Mesendoderm (in vitro differentiated cells): ENCODE measurements around the gene VASP. TPM values are rescaled to one million over a fixed set of nuclear protein-coding genes. Genes with fewer than 3 reads are reported as not detected.

Source experiments
- DNase-seq: peaks from one replicate; pipeline ENCODE4 v3.0.0; 2013
- H2AK5ac ChIP-seq: 2 replicates; pipeline ENCODE4 v1.6.1; 2013; ENCODE audit warnings: low read length, inconsistent platforms
- H2BK120ac ChIP-seq: 2 replicates; pipeline ENCODE4 v1.6.1; 2013; ENCODE audit warnings: low read depth, mild to moderate bottlenecking, low read length, moderate library complexity, mixed read lengths
- H2BK15ac ChIP-seq: replicated peaks from 2 replicates; pipeline ENCODE4 v1.6.1; 2013; ENCODE audit warnings: low read depth, mild to moderate bottlenecking, moderate library complexity
- H2BK5ac ChIP-seq: 2 replicates; pipeline ENCODE4 v1.6.1; 2013; ENCODE audit warnings: low read length, inconsistent platforms
- H3K18ac ChIP-seq: 2 replicates; pipeline ENCODE4 v1.6.1; 2013; ENCODE audit warnings: mild to moderate bottlenecking, low read length, mixed read lengths
- H3K23ac ChIP-seq: one replicate; pipeline ENCODE4 v1.6.1; 2013; ENCODE audit warnings: low read length
- H3K27ac ChIP-seq: 2 replicates; pipeline ENCODE4 v1.5.1; 2013; ENCODE audit warnings: low read depth, mild to moderate bottlenecking, inconsistent platforms, low read length, moderate library complexity
- H3K27me3 ChIP-seq: 2 replicates; pipeline ENCODE4 v1.6.1; 2013; ENCODE audit warnings: low read length, control low read depth, mild to moderate bottlenecking, inconsistent platforms; ENCODE audit not compliant: insufficient read depth, poor library complexity
- H3K36me3 ChIP-seq: 2 replicates; pipeline ENCODE4 v1.6.1; 2013; ENCODE audit warnings: low read length, inconsistent platforms; ENCODE audit not compliant: control insufficient read depth, insufficient read depth
- H3K4ac ChIP-seq: one replicate; pipeline ENCODE4 v1.6.1; 2013; ENCODE audit warnings: low read depth, mild to moderate bottlenecking, low read length, moderate library complexity
- H3K4me1 ChIP-seq: 2 replicates; pipeline ENCODE4 v1.6.1; 2013; ENCODE audit warnings: low read depth, low read length, inconsistent platforms; ENCODE audit not compliant: control insufficient read depth
- H3K4me2 ChIP-seq: 2 replicates; pipeline ENCODE4 v1.6.1; 2013; ENCODE audit warnings: low read length
- H3K4me3 ChIP-seq: 2 replicates; pipeline ENCODE4 v1.5.1; 2013; ENCODE audit warnings: mild to moderate bottlenecking, low read length
- H3K56ac ChIP-seq: one replicate; pipeline ENCODE4 v1.6.1; 2013; ENCODE audit warnings: low read length
- H3K79me1 ChIP-seq: 2 replicates; pipeline ENCODE4 v1.6.1; 2013; ENCODE audit warnings: low read length, inconsistent platforms
- H3K79me2 ChIP-seq: 2 replicates; pipeline ENCODE4 v1.6.1; 2013; ENCODE audit warnings: mild to moderate bottlenecking, low read length; ENCODE audit not compliant: control insufficient read depth, insufficient read depth
- H3K9ac ChIP-seq: 2 replicates; pipeline ENCODE4 v1.6.1; 2013; ENCODE audit warnings: low read length, inconsistent platforms
- H4K5ac ChIP-seq: one replicate; pipeline ENCODE4 v1.6.1; 2013; ENCODE audit warnings: low read length
- H4K8ac ChIP-seq: one replicate; pipeline ENCODE4 v1.6.1; 2013; ENCODE audit warnings: low read depth, mild to moderate bottlenecking, control low read depth, low read length, moderate library complexity
- WGBS: extraction: QIAGEN DNeasy Blood & Tissue Kit; methylation state at CpG from one replicate; pipeline ENCODE4 v1.1.7; 2013; ENCODE audit warnings: low lambda C conversion rate, missing lambda C conversion rate; ENCODE audit not compliant: insufficient coverage; ENCODE audit errors: extremely low coverage; 5-methylcytosine and 5-hydroxymethylcytosine counted together
- polyA plus RNA-seq, 2 experiments: library from polyadenylated mRNA; stranded (reverse); fragments of 200-250 nt; gene quantifications; one replicate each; pipeline ENCODE4 v1.2.3, GENCODE V29; 2013

VASP gene
- 116 TPM for polyA plus RNA-seq (2013, experiment 1 of 2)
- 114 TPM for polyA plus RNA-seq (2013, experiment 2 of 2)

- peak within 1 kb of the TSS; percentile 80 for H3K23ac ChIP-seq
- H4K8ac ChIP-seq = peak within 1 kb of the TSS; percentile 83
- H3K27ac ChIP-seq = peak within 1 kb of the TSS; percentile 100
- peaks cover 45% of the 10 kb centered on the region for H3K79me2 ChIP-seq
- no CpG with 5 or more reads among the region's 65 CpGs for WGBS
- peaks cover 7% of the 10 kb centered on the region for H3K79me1 ChIP-seq
- peaks cover 2% of the 10 kb centered on the region for H3K4me1 ChIP-seq
- H3K36me3 ChIP-seq = no peaks in the 10 kb centered on the region
- H3K4me3 ChIP-seq = peak within 1 kb of the TSS; percentile 89
- no peaks in the 10 kb centered on the region for H3K27me3 ChIP-seq
- peak within 1 kb of the TSS; percentile 92 for H2BK5ac ChIP-seq
- peak within 1 kb of the TSS; percentile 92 for H3K4me2 ChIP-seq
- peak within 1 kb of the TSS; percentile 69 for H2AK5ac ChIP-seq
- peak within 1 kb of the TSS; percentile 99 for H3K56ac ChIP-seq
- no peak within 1 kb of the TSS for H4K5ac ChIP-seq
- peak within 1 kb of the TSS; percentile 39 for H2BK15ac ChIP-seq
- peak within 1 kb of the TSS; percentile 96 for H3K4ac ChIP-seq
- H2BK120ac ChIP-seq = peak within 1 kb of the TSS; percentile 89
- H3K18ac ChIP-seq = peak within 1 kb of the TSS; percentile 97
- peak; percentile 95 for DNase-seq
- peak within 1 kb of the TSS; percentile 93 for H3K9ac ChIP-seq
Observed at GRCh38 chr19:45506989-45507871, at the start of gene VASP. VASP (plus strand) TSS chr19:45507479; CDS start chr19:45507772, 293 bp downstream.

DNA sequence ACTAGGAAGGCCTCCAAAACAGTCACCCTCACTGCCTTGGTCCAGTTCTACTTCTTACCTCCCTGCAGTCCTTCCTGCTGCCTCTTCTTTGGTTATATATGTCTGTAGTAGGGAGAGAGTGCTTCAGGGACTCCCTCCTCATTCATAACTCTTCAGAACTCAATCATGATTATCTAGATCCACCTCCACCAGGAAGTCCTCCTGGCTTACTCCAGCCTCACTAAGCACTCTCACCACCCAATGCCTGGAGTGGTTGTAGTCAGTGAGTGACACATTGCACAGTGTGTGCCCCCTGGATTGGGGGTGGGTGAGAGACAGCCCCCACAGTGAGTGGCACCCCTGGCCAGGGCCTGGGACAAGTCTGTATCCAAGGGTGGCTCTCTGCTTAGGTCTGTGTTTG, 49.5 kb upstream of the VASP start:
- no peak overlapping the region for H3K4ac ChIP-seq
- no peak overlapping the region for H3K4me3 ChIP-seq
- no peak overlapping the region for H2BK15ac ChIP-seq

GRCh38 chr19:45460807-45461347, 46.4 kb upstream of the VASP start:
- no peak overlapping the region for H3K18ac ChIP-seq
- DNase-seq = no peak
- no peaks in the 10 kb centered on the region for H3K4me1 ChIP-seq
- no peak overlapping the region for H2BK5ac ChIP-seq
- H3K23ac ChIP-seq = no peak overlapping the region
- H3K27ac ChIP-seq = no peak overlapping the region
- H2BK120ac ChIP-seq = no peak overlapping the region
- no peak overlapping the region for H3K4me2 ChIP-seq
- H3K27me3 ChIP-seq = no peaks in the 10 kb centered on the region
- H3K79me2 ChIP-seq = no peaks in the 10 kb centered on the region
- H4K8ac ChIP-seq = no peak overlapping the region
- H2BK15ac ChIP-seq = no peak overlapping the region
- no peaks in the 10 kb centered on the region for H3K36me3 ChIP-seq
- no peak overlapping the region for H3K56ac ChIP-seq
- WGBS = no CpG with 5 or more reads among the region's 8 CpGs
- H3K4me3 ChIP-seq = no peak overlapping the region
- no peak overlapping the region for H4K5ac ChIP-seq
- no peaks in the 10 kb centered on the region for H3K79me1 ChIP-seq
- no peak overlapping the region for H3K9ac ChIP-seq
- no peak overlapping the region for H3K4ac ChIP-seq
- H2AK5ac ChIP-seq = no peak overlapping the region

More for the DNA sequence above, 49.5 kb upstream of the VASP start:
- no peak overlapping the region for H3K4me2 ChIP-seq
- no peak overlapping the region for H3K27ac ChIP-seq
- no peak overlapping the region for H3K9ac ChIP-seq
- H3K56ac ChIP-seq = no peak overlapping the region
- H4K8ac ChIP-seq = no peak overlapping the region
- H3K4me1 ChIP-seq = no peaks in the 10 kb centered on the region
- H2AK5ac ChIP-seq = no peak overlapping the region
- H3K23ac ChIP-seq = no peak overlapping the region
- no peak overlapping the region for H2BK5ac ChIP-seq
- H4K5ac ChIP-seq = no peak overlapping the region
- no peak overlapping the region for H3K18ac ChIP-seq
- no peaks in the 10 kb centered on the region for H3K36me3 ChIP-seq
- no peak for DNase-seq
- H3K79me1 ChIP-seq = no peaks in the 10 kb centered on the region
- no peaks in the 10 kb centered on the region for H3K79me2 ChIP-seq
- H3K27me3 ChIP-seq = no peaks in the 10 kb centered on the region
- no peak overlapping the region for H2BK120ac ChIP-seq

- no peak overlapping the region for H2BK120ac ChIP-seq
- no CpG with 5 or more reads among the region's 4 CpGs for WGBS
- no peaks in the 10 kb centered on the region for H3K27me3 ChIP-seq
- H3K27ac ChIP-seq = no peak overlapping the region
- no peak for DNase-seq
- peaks cover under 1% of the 10 kb centered on the region for H3K4me1 ChIP-seq
- no peak overlapping the region for H3K4me3 ChIP-seq
- H2BK15ac ChIP-seq = no peak overlapping the region
- no peak overlapping the region for H3K4me2 ChIP-seq
- no peaks in the 10 kb centered on the region for H3K36me3 ChIP-seq
- no peak overlapping the region for H3K9ac ChIP-seq
- no peak overlapping the region for H3K23ac ChIP-seq
- no peak overlapping the region for H3K56ac ChIP-seq
- H2BK5ac ChIP-seq = no peak overlapping the region
- no peaks in the 10 kb centered on the region for H3K79me2 ChIP-seq
- H3K4ac ChIP-seq = no peak overlapping the region
- no peak overlapping the region for H4K8ac ChIP-seq
- H4K5ac ChIP-seq = no peak overlapping the region
- H3K79me1 ChIP-seq = no peaks in the 10 kb centered on the region
- H3K18ac ChIP-seq = no peak overlapping the region
- no peak overlapping the region for H2AK5ac ChIP-seq
Observed at GRCh38 chr19:45462174-45462573, 45.1 kb upstream of the VASP start.

DNA sequence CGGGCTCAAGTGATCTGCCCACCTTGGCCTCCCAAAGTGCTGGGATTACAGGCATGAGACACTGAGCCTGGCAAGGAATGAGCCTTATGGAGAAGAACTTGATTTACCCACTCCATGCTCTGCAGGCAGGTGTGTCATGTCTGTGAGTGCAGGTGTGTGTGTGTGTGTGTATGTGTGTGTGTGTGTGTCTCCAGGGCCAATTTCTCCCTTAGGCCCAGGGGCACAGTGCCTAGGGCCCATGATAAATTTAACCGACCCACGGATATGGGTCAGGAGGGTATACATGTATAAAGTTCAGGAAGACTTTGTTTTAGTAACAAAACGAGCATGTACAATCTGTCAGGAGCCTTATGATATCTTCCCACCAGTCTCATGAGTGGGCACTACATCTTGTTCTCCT, 44.0 kb upstream of the VASP start:
- no peak overlapping the region for H3K56ac ChIP-seq

More for the DNA sequence above, 44.0 kb upstream of the VASP start:
- Histone ChIP-seq H3K23ac (no peak overlapping the region), H3K79me2 (no peaks in the 10 kb centered on the region), H2AK5ac (no peak overlapping the region), H3K27me3 (no peaks in the 10 kb centered on the region), H3K4ac (no peak overlapping the region), H4K5ac (no peak overlapping the region), H3K4me3 (no peak overlapping the region), H3K4me1 (peaks cover 1% of the 10 kb centered on the region), H3K27ac (no peak overlapping the region), H3K9ac (no peak overlapping the region), H3K36me3 (no peaks in the 10 kb centered on the region), H2BK5ac (no peak overlapping the region), H3K79me1 (no peaks in the 10 kb centered on the region), H3K18ac (no peak overlapping the region), H2BK15ac (no peak overlapping the region), H4K8ac (no peak overlapping the region), H3K4me2 (no peak overlapping the region), H2BK120ac (no peak overlapping the region)
- DNase-seq = no peak
- no CpG with 5 or more reads among the region's 4 CpGs for WGBS
